Measurements from ENCODE around the gene SLC39A11. TPM values are rescaled to one million over a fixed set of nuclear protein-coding genes. Genes with fewer than 3 reads are reported as not detected.

SLC39A11 gene
- total RNA-seq, 1 experiment from 2014 or later = 46.4 TPM

DNA sequence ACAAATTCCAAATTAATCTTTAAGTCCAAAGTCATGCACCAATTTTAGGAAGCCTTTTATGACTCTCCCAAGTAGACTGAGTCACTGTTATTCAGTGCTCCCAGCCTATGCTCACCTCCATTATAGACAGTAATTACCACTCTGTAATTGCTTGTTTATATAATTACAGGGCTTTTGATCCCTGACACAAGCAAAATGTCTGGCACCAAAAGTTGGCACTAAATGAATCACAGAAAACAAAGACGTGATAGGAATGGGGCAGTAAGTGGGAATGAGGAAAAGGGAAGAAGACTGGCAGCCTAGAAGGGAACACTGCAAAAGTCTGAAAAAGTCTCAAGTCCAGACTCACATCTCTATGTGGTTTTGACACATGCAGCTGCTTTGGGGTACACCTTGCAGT lies 94.1 kb downstream of the SLC39A11 start:
- DNase-seq (ENCODE audit: low read depth, low spot score) = no peak
- Histone ChIP-seq H3K27ac (ENCODE audit: low read depth, low read length) (no peak overlapping the region), H3K27me3 (ENCODE audit: insufficient read depth, low read length) (no peaks in the 10 kb centered on the region), H3K9me2 (ENCODE audit: insufficient read depth) (no peaks in the 10 kb centered on the region), H3K4me1 (ENCODE audit: control insufficient read depth in 1 of 2, insufficient read depth in 2 of 2, low read length in 2 of 2) (peaks cover 2% of the 10 kb centered on the region in 2 experiments; a peak in 3 of 4 replicates), H3K9ac (ENCODE audit: low read length) (no peak overlapping the region), H2AFZ (ENCODE audit: low read depth, low read length, poor library complexity, severe bottlenecking) (no peak overlapping the region), H3K36me3 (ENCODE audit: control insufficient read depth in 1 of 2, insufficient read depth in 2 of 2, low read length in 2 of 2) (no peaks in the 10 kb centered on the region), H3K4me2 (ENCODE audit: low read length) (no peak overlapping the region), H3K79me2 (ENCODE audit: insufficient read depth, low read length) (no peaks in the 10 kb centered on the region), H3K4me3 (replicated peaks in 1 of 2; ENCODE audit: low read depth in 1 of 2, low read length in 2 of 2) (no peak overlapping the region), H3K9me3 (ENCODE audit: control insufficient read depth in 1 of 2, insufficient read depth in 1 of 2, low read depth in 1 of 2, low read length in 2 of 2) (no peaks in the 10 kb centered on the region), H4K20me1 (ENCODE audit: insufficient read depth) (no peaks in the 10 kb centered on the region)
- ATAC-seq = no peak
- intact Hi-C loops (cut with micrococcal nuclease) = no loop called here
- ChIA-PET POLR2A (no interaction called here), CTCF (no interaction called here), RAD21 (ENCODE audit: low non-redundant PET in 1 of 2, low total read pairs in 2 of 2, uncharacterized antibody in 2 of 2, unreplicated experiment in 2 of 2) (no interaction called here)
- TF ChIP-seq EGR1 (IDR thresholded peaks at IDR 0.05; ENCODE audit: low read depth) (no peak), ZNF274 (IDR thresholded peaks at IDR 0.05; ENCODE audit: low read depth, low read length) (no peak), ZFX (IDR thresholded peaks at IDR 0.05) (no peak), SP1 (IDR thresholded peaks at IDR 0.05; ENCODE audit: low read depth) (no peak)
- no TSS peak for BruUV-seq (replicated peaks)

DNA sequence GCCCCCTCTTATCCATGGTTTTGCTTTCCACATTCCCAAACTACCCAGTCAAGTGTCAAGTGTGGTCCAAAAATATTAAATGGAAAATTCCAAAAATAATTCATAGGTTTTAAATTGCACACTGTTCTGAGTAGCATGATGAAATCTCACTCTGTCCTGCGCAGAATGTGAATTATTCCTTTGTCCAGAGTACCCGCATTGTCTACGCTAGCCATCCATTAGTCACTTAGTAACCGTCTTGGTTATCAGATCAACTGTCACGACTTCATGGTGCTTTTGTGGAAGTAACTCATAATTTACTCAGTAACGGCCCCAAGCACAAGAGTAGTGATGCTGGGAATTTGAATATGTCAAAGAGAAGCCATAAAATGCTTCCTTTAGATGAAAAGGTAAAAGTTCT lies 94.9 kb downstream of the SLC39A11 start:
- no TSS peak for BruUV-seq (replicated peaks)
- ATAC-seq = no peak
- RAD21 ChIA-PET (ENCODE audit: low non-redundant PET in 1 of 2, low total read pairs in 2 of 2, uncharacterized antibody in 2 of 2, unreplicated experiment in 2 of 2) = no interaction called here

More for the DNA sequence above, 94.9 kb downstream of the SLC39A11 start:
- H3K9me2 ChIP-seq (ENCODE audit: insufficient read depth) = no peaks in the 10 kb centered on the region
- ChIA-PET POLR2A (no interaction called here), CTCF (interaction anchor here (0.8 kb wide), 1 partner anchor 272 kb away, joined by 3 read pairs; no protein-coding TSS in a partner anchor)
- no peak overlapping the region for H2AFZ ChIP-seq (ENCODE audit: low read depth, low read length, poor library complexity, severe bottlenecking)
- intact Hi-C loops (cut with micrococcal nuclease) = no loop called here
- no peaks in the 10 kb centered on the region for H3K79me2 ChIP-seq (ENCODE audit: insufficient read depth, low read length)
- no peaks in the 10 kb centered on the region for H3K27me3 ChIP-seq (ENCODE audit: insufficient read depth, low read length)
- H4K20me1 ChIP-seq (ENCODE audit: insufficient read depth) = no peaks in the 10 kb centered on the region
- no peaks in the 10 kb centered on the region for H3K36me3 ChIP-seq (ENCODE audit: control insufficient read depth in 1 of 2, insufficient read depth in 2 of 2, low read length in 2 of 2)
- TF ChIP-seq, protein P1, sequence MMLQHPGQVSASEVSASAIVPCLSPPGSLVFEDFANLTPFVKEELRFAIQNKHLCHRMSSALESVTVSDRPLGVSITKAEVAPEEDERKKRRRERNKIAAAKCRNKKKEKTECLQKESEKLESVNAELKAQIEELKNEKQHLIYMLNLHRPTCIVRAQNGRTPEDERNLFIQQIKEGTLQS (IDR thresholded peaks at IDR 0.05) = no peak
- TF ChIP-seq ZNF274 (IDR thresholded peaks at IDR 0.05; ENCODE audit: low read depth, low read length) (no peak), POLR2AphosphoS5 (IDR thresholded peaks at IDR 0.05; ENCODE audit: low read depth, low read length) (no peak), TCF7L2 (IDR thresholded peaks at IDR 0.05; ENCODE audit: borderline replicate concordance, extremely low read depth, insufficient read depth, insufficient read length) (no peak), EZH2phosphoT487 (IDR thresholded peaks at IDR 0.05; ENCODE audit: borderline replicate concordance) (no peak)
- TF ChIP-seq, protein P2, sequence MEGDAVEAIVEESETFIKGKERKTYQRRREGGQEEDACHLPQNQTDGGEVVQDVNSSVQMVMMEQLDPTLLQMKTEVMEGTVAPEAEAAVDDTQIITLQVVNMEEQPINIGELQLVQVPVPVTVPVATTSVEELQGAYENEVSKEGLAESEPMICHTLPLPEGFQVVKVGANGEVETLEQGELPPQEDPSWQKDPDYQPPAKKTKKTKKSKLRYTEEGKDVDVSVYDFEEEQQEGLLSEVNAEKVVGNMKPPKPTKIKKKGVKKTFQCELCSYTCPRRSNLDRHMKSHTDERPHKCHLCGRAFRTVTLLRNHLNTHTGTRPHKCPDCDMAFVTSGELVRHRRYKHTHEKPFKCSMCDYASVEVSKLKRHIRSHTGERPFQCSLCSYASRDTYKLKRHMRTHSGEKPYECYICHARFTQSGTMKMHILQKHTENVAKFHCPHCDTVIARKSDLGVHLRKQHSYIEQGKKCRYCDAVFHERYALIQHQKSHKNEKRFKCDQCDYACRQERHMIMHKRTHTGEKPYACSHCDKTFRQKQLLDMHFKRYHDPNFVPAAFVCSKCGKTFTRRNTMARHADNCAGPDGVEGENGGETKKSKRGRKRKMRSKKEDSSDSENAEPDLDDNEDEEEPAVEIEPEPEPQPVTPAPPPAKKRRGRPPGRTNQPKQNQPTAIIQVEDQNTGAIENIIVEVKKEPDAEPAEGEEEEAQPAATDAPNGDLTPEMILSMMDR (IDR thresholded peaks at IDR 0.05 in 2 of 3, conservative IDR thresholded peaks at IDR 0.05 in 1 of 3; ENCODE audit: borderline replicate concordance in 1 of 3, insufficient read depth in 1 of 3, low read depth in 2 of 3, low read length in 2 of 3) = no peak
- TF ChIP-seq, protein P3, sequence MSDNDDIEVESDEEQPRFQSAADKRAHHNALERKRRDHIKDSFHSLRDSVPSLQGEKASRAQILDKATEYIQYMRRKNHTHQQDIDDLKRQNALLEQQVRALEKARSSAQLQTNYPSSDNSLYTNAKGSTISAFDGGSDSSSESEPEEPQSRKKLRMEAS (IDR thresholded peaks at IDR 0.05) = no peak
- H3K27ac ChIP-seq (ENCODE audit: low read depth, low read length) = no peak overlapping the region
- H3K4me1 ChIP-seq (ENCODE audit: control insufficient read depth in 1 of 2, insufficient read depth in 2 of 2, low read length in 2 of 2) = no peaks in the 10 kb centered on the region
- no peaks in the 10 kb centered on the region for H3K9me3 ChIP-seq (ENCODE audit: control insufficient read depth in 1 of 2, insufficient read depth in 1 of 2, low read depth in 1 of 2, low read length in 2 of 2)
- no peak overlapping the region for H3K4me2 ChIP-seq (ENCODE audit: low read length)
- H3K4me3 ChIP-seq (replicated peaks in 1 of 2; ENCODE audit: low read depth in 1 of 2, low read length in 2 of 2) = no peak overlapping the region
- H3K9ac ChIP-seq (ENCODE audit: low read length) = no peak overlapping the region
- no peak for DNase-seq (ENCODE audit: low read depth, low spot score)
